Fibroblast of skin of left biceps (primary cell): ENCODE results near the gene ALDH6A1.
A peak's percentile ranks its signal among the peaks of the same experiment; 100 is the strongest.

Source experiments
- DNase-seq, 2 experiments: peaks; one replicate each; pipeline ENCODE4 v3.0.0-alpha.2; 2013; ENCODE audit warnings: low read depth in 2 of 2

Gene ALDH6A1

DNA sequence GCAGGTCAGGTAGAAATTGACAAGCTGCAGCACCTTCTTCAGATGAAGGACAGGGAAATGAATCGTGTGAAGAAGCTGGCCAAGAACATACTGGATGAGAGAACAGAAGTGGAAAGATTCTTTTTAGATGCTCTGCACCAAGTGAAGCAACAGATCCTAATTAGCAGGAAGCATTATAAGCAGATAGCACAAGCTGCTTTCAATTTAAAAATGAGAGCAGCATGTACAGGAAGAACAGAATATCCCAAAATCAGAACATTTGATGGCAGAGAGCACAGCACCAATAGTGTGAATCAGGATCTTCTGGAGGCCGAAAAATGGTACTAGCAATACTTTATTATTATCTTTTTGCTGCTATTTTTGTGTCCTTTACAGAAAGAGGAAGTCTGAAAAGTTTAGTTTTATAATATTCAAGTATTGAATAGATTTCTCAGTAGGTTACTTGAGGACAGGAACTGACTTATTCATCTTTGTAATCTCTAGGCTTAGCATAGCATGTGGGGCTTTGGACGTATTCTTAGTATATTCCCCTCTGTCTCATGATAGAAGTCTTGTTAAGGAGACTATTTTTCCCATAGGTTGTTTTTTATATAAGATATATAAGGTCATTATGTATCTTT, 34.3 kb downstream of the ALDH6A1 start:
- no peak for DNase-seq

DNA sequence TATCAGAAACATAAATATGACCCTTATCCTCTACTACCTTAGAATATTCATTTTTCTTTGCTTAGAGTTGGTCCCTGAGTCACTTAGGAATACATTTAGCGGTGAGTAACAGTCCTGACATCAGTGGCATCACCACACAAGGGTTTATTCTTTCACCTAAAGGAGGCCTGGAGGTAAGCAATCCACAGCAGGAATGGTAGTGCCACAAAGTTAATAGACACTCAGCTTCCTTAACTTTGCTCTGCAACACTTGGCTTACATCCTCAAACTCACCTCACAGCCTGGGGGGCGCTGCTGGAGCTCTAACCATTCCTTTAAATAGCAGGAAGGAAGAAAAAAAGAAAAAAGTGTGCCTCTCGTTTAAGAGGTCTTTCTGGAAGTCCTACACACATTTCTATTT, 36.0 kb downstream of the ALDH6A1 start:
- DNase-seq, result no peak

GRCh38 chr14:74045522-74045921, 38.7 kb downstream of the ALDH6A1 start:
- DNase-seq, result no peak

- DNase-seq, result no peak
These were observed 42.0 kb downstream of the ALDH6A1 start for GRCh38 chr14:74042296-74042695.

GRCh38 chr14:74038020-74038859, 46.0 kb downstream of the ALDH6A1 start:
- DNase-seq, result no peak

DNA sequence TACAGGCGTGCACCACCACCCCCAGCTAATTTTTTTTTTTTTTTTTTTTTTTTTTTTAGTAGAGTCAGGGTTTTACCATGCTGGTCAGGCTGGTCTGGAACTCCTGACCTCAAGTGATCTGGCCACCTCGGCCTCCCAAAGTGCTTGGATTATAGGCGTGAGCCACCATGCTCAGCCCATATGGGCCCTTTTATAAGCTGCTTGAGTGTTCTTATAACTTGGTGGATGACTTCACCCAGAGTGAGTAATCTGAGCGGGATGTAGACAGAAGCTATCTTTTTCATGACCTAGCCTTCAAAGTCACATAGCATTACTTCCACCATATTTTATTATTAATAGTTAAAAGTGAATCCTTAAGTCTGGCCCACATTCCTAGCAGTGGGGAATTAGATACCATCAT, 48.7 kb downstream of the ALDH6A1 start:
- DNase-seq, result no peak

GRCh38 chr14:74034572-74034971, 49.7 kb downstream of the ALDH6A1 start:
- DNase-seq, result no peak

DNA sequence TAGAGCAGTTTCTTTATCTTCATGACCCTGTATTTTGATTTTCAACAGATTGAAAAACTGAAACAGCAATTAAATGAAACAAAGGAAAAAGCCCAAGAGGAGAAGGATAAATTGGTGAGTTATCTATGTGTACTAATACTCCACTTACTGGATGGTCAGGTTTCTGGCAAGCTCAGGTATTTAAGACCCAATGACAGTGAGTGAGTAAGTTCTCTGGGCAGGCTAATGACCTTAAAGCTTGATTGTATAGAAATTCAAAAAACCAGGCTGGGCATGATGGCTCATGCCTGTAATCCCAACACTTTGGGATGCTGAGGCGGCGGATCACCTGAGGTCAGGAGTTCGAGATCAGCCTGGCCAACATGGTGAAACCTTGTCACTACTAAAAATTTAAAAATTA, 55.1 kb downstream of the ALDH6A1 start:
- DNase-seq, result no peak

DNA sequence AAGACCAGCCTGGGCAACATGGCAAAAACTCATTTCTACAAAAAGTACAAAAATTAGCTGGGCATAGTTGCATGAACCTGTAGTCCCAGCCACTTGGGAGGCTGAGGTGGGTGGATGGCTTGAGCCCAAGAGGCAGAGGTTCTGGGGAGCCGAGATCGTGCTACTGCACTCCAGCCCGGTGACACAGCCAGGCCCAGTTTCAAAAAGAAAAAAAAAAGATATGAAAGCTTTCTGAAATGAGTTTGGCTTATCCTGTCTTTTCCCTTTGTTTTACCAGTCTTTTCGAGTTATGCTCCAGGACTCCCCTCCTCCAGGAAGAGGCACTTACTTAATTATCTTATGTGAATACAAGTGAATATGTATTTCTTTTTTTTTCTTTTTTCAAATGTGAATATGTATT, 61.9 kb downstream of the ALDH6A1 start:
- no peak for DNase-seq

GRCh38 chr14:74019408-74020137, 64.7 kb downstream of the ALDH6A1 start:
- DNase-seq, result no peak

GRCh38 chr14:74018586-74019407, 65.5 kb downstream of the ALDH6A1 start, which contains the start of the genes BBOF1 and ENTPD5:
TSS of gene BBOF1 (plus strand) at chr14:74019349. CDS start at chr14:74019479, 130 bp downstream.
TSS of gene ENTPD5 (minus strand) at chr14:74019288. CDS start at chr14:73988102, 31,186 bp downstream.
- peak; percentile 60 to 64 for DNase-seq

GRCh38 chr14:74018174-74018585, 66.1 kb downstream of the ALDH6A1 start:
- DNase-seq, result no peak

GRCh38 chr14:74015963-74016362, 68.3 kb downstream of the ALDH6A1 start:
- no peak for DNase-seq

GRCh38 chr14:74015176-74015575, 69.1 kb downstream of the ALDH6A1 start:
- DNase-seq, result no peak

DNA sequence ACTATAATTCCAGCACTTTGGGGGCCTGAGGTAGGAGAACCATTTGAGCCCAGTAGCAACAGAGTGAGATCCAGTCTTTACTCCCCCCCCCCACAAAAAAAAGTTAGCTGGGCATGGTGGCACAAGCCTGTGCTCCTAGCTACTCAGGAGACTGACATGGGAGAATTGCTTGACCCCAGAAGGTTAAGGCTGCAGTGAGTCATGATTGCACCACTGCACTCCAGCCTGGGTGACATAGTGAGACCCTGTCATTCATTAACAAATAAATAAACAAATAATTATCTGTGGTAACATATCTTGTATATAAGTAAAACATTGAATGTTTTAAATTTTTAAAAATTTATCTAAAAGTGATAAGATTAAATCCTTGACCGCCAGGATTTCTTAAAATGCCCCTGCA, 70.0 kb downstream of the ALDH6A1 start:
- no peak for DNase-seq

DNA sequence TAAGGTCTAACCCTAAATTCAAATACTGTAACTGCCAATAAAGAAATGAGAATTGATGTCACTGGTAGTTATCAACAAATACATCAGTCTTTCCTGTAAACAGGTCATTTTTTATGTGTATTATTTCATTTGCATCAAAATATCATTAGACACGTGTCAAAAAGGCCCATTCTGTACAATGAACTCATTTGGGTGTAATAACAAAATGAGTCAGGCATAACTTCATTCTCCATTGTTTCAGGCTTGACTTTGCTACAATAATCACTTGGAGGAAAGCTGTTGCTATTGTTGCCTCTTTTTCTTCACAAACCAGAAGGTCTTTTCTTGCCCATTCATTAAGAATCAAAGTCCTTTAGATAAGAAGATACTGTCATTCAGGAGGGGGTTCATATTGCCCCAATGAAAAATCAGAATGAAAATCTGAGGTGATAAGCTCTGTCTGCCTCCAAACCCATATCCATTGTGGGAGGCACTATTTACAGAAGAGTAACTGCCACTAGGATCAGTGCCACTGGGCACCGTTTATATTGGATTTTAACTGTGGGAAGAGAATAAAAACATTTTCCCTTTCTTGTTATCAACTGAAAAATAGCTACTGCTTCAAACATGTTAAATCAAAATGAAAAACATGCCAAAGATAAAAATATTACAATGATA, 75.3 kb downstream of the ALDH6A1 start:
- DNase-seq, result no peak
